Measurements from ENCODE around the gene MRPL40. TPM values are rescaled to one million over a fixed set of nuclear protein-coding genes. Genes with fewer than 3 reads are reported as not detected.

MRPL40 gene
- 19.9 TPM for total RNA-seq (ENCODE audit: unreplicated experiment)
- long read RNA-seq, transcript MRPL40-201 (4 exons, 1,387 nt), result major isoform, 21 of 24 reads
- long read RNA-seq, partial matches to known transcripts, result 0 of 24 reads
- long read RNA-seq, other reads (novel, unspliced or antisense), result 1 of 24 reads

- peak within 1 kb of the TSS; percentile 92 for H3K4me3 Mint-ChIP-seq (ENCODE audit: unreplicated experiment)
- no peaks in the 10 kb centered on the region for H3K36me3 Mint-ChIP-seq (ENCODE audit: low read depth, unreplicated experiment)
- peaks cover 30% of the 10 kb centered on the region for H3K4me1 Mint-ChIP-seq (ENCODE audit: unreplicated experiment)
- DNase-seq (ENCODE audit: low spot score), result peak; percentile 90
- H3K27ac Mint-ChIP-seq (ENCODE audit: unreplicated experiment), result peak within 1 kb of the TSS; percentile 83
- H3K27me3 Mint-ChIP-seq (ENCODE audit: unreplicated experiment), result peaks cover 2% of the 10 kb centered on the region
- TF ChIP-seq, protein P1, sequence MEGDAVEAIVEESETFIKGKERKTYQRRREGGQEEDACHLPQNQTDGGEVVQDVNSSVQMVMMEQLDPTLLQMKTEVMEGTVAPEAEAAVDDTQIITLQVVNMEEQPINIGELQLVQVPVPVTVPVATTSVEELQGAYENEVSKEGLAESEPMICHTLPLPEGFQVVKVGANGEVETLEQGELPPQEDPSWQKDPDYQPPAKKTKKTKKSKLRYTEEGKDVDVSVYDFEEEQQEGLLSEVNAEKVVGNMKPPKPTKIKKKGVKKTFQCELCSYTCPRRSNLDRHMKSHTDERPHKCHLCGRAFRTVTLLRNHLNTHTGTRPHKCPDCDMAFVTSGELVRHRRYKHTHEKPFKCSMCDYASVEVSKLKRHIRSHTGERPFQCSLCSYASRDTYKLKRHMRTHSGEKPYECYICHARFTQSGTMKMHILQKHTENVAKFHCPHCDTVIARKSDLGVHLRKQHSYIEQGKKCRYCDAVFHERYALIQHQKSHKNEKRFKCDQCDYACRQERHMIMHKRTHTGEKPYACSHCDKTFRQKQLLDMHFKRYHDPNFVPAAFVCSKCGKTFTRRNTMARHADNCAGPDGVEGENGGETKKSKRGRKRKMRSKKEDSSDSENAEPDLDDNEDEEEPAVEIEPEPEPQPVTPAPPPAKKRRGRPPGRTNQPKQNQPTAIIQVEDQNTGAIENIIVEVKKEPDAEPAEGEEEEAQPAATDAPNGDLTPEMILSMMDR (IDR thresholded peaks at IDR 0.05; ENCODE audit: unreplicated experiment), result no peak
- H3K9me3 Mint-ChIP-seq (ENCODE audit: unreplicated experiment), result no peaks in the 10 kb centered on the region
These were observed at the start of gene MRPL40 for GRCh38 chr22:19432133-19432851. TSS of gene MRPL40 (plus strand) at chr22:19432545. CDS start at chr22:19432555, 10 bp downstream.

DNA sequence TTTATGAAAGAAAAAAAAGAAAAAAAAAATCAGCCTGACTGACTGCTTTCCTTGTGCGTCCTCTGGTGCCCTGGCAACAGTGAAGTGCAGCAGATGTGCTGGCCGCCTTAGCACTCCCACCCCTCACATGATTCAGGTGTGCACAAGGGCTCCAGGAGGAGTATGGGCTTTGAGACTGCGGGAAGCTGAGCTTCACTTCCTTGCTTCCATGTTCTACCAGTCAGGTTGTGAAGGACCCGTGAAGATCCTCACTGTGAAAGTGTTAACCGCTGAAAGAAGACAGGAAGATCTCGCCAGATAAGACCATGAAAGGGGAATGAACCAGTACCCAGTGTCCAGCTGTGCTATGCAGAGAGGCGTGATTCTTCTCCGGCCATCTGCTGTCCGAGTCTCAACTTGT lies 49.1 kb upstream of the MRPL40 start:
- H3K27ac Mint-ChIP-seq (ENCODE audit: unreplicated experiment), result no peak overlapping the region
- DNase-seq (ENCODE audit: low spot score), result no peak
- peaks cover 25% of the 10 kb centered on the region for H3K36me3 Mint-ChIP-seq (ENCODE audit: low read depth, unreplicated experiment)
- no peaks in the 10 kb centered on the region for H3K9me3 Mint-ChIP-seq (ENCODE audit: unreplicated experiment)
- no peak overlapping the region for H3K4me3 Mint-ChIP-seq (ENCODE audit: unreplicated experiment)
- no peaks in the 10 kb centered on the region for H3K27me3 Mint-ChIP-seq (ENCODE audit: unreplicated experiment)
- TF ChIP-seq, protein P1 (IDR thresholded peaks at IDR 0.05; ENCODE audit: unreplicated experiment), result no peak
- no peaks in the 10 kb centered on the region for H3K4me1 Mint-ChIP-seq (ENCODE audit: unreplicated experiment)

- Mint-ChIP-seq H3K4me3 (ENCODE audit: unreplicated experiment) (no peak overlapping the region), H3K27ac (ENCODE audit: unreplicated experiment) (no peak overlapping the region), H3K9me3 (ENCODE audit: unreplicated experiment) (no peaks in the 10 kb centered on the region), H3K36me3 (ENCODE audit: low read depth, unreplicated experiment) (peaks cover 32% of the 10 kb centered on the region), H3K27me3 (ENCODE audit: unreplicated experiment) (no peaks in the 10 kb centered on the region), H3K4me1 (ENCODE audit: unreplicated experiment) (no peaks in the 10 kb centered on the region)
- TF ChIP-seq, protein P1 (IDR thresholded peaks at IDR 0.05; ENCODE audit: unreplicated experiment), result no peak
- DNase-seq (ENCODE audit: low spot score), result no peak
These were observed 47.0 kb upstream of the MRPL40 start for GRCh38 chr22:19385221-19385906.

DNA sequence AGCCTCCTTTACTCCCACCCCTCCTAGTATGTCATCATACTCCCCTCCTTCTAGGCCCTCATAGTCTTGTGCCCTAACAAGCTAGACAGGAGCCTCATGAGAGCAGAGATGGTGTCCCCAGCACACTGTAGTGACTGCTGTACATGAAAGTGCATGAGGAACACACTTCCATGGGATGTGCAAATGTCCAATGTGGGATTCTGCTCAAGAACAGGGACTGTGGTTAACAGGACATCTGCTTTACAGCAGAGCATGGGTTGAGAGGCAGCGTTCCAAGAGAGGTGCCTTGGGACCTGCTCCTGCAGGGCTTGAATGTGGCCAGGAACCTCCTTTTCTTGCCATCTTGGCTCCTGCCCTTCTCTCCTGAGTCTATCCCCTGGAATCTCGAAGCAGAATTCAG lies 46.1 kb upstream of the MRPL40 start:
- TF ChIP-seq, protein P1 (IDR thresholded peaks at IDR 0.05; ENCODE audit: unreplicated experiment), result no peak
- DNase-seq (ENCODE audit: low spot score), result no peak
- Mint-ChIP-seq H3K36me3 (ENCODE audit: low read depth, unreplicated experiment) (peaks cover 37% of the 10 kb centered on the region), H3K4me1 (ENCODE audit: unreplicated experiment) (no peaks in the 10 kb centered on the region), H3K27ac (ENCODE audit: unreplicated experiment) (no peak overlapping the region), H3K9me3 (ENCODE audit: unreplicated experiment) (no peaks in the 10 kb centered on the region), H3K27me3 (ENCODE audit: unreplicated experiment) (no peaks in the 10 kb centered on the region), H3K4me3 (ENCODE audit: unreplicated experiment) (no peak overlapping the region)

DNA sequence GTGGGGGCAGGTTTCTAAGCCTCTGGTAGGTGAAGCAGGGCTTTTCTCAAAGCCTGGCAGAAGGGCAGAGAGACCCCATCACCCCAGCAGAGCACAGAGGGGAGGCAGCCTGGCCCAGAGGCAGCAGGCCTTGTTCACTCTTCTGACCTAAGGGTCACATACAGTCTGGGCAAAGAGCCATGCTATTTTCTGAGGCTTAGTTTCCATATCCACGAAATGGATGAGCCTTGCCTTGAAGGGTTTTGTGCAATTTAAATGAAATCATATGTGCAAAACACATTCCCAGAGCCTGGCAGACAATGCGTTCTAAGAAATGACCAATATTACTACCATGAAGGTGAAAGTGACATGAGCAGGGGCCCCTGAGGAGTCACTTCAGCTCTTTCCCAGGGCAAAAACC lies 45.3 kb upstream of the MRPL40 start:
- H3K4me3 Mint-ChIP-seq (ENCODE audit: unreplicated experiment), result no peak overlapping the region
- DNase-seq (ENCODE audit: low spot score), result no peak
- no peak overlapping the region for H3K27ac Mint-ChIP-seq (ENCODE audit: unreplicated experiment)
- H3K27me3 Mint-ChIP-seq (ENCODE audit: unreplicated experiment), result no peaks in the 10 kb centered on the region
- no peaks in the 10 kb centered on the region for H3K4me1 Mint-ChIP-seq (ENCODE audit: unreplicated experiment)
- TF ChIP-seq, protein P1 (IDR thresholded peaks at IDR 0.05; ENCODE audit: unreplicated experiment), result no peak
- no peaks in the 10 kb centered on the region for H3K9me3 Mint-ChIP-seq (ENCODE audit: unreplicated experiment)
- H3K36me3 Mint-ChIP-seq (ENCODE audit: low read depth, unreplicated experiment), result peaks cover 33% of the 10 kb centered on the region
